HepG2 (cell line): ENCODE data around the gene TRRAP. TPM values are rescaled to one million over a fixed set of nuclear protein-coding genes. Genes with fewer than 3 reads are reported as not detected.

ENCODE experiments used
- ATAC-seq: fragments of 200-7000 bp; cut with Tn5 transposase; 3 replicates; pipeline ENCODE4 v1.9.1; 2020; ENCODE audit warnings: mild to moderate bottlenecking, moderate library complexity
- BruUV-seq: library from RNA; stranded (reverse); fragments of 400-500 nt; replicated peaks from 2 replicates; lab custom pipeline; 2021; lab: Mats Ljungman, UMichigan
- CTCF ChIA-PET: fragments of 300-600 bp; formaldehyde crosslinking; extraction: SDS; loops from one replicate; lab custom pipeline; 2021; ENCODE audit warnings: low total read pairs, inconsistent platforms, low intra/inter-chr PET ratio; lab: Yijun Ruan, JAX
- POLR2A ChIA-PET: fragments of 350-600 bp; sonication (Branson Sonifier 250); formaldehyde crosslinking; loops from one replicate; lab custom pipeline; 2020; ENCODE audit warnings: antibody characterized with exemption, inconsistent platforms; lab: Yijun Ruan, JAX
- DNase-seq: peaks from one replicate; pipeline ENCODE4 v3.0.0-alpha.2; 2015; ENCODE audit warnings: low spot score
- FAIRE-seq: peaks from 3 replicates; lab custom pipeline; 2011; peaks lifted over from hg19 to GRCh38; lab: Jason Lieb, UNC
- H2AFZ ChIP-seq: one replicate; pipeline ENCODE4 v1.6.1; 2011; ENCODE audit warnings: low read length, inconsistent platforms
- H3K27ac ChIP-seq: fragments of 300-600 bp; 3 replicates; pipeline ENCODE4 v1.8.0; 2011; ENCODE audit warnings: mixed run types, mild to moderate bottlenecking, mixed read lengths, low read length, inconsistent platforms; ENCODE audit not compliant: insufficient read depth; ENCODE audit errors: extremely low read length
- H3K27me3 ChIP-seq, 2 experiments: fragments of 200-600 bp in 1 of 2; 2 replicates in 1 of 2; 3 replicates in 1 of 2; pipeline versions ENCODE4 v1.6.0 to v1.8.0; 2011; ENCODE audit warnings: low read length in 2 of 2, mild to moderate bottlenecking in 2 of 2, moderate library complexity in 2 of 2, inconsistent platforms in 1 of 2; ENCODE audit not compliant: insufficient read depth in 2 of 2, control insufficient read depth in 1 of 2
- H3K36me3 ChIP-seq, 2 experiments: fragments of 200-600 bp in 1 of 2; replicated peaks in 1 of 2; 2 replicates in 1 of 2; 3 replicates in 1 of 2; pipeline versions ENCODE4 v1.5.1 to v1.8.0; 2011; ENCODE audit warnings: low read length in 2 of 2, inconsistent platforms in 1 of 2; ENCODE audit not compliant: insufficient read depth in 2 of 2, control insufficient read depth in 1 of 2
- H3K4me1 ChIP-seq: 2 replicates; pipeline ENCODE4 v1.5.1; 2012; ENCODE audit warnings: low read length, inconsistent platforms; ENCODE audit not compliant: insufficient read depth
- H3K4me2 ChIP-seq: 2 replicates; pipeline ENCODE4 v1.6.0; 2011; ENCODE audit warnings: low read depth, low read length, inconsistent platforms
- H3K4me3 ChIP-seq, 3 experiments: fragments of 200-600 bp in 1 of 3; sonication (generic), shearing (Covaris generic) in 1 of 3; replicated peaks in 1 of 3; 2 replicates each; pipeline ENCODE4 v1.5.1; 2011 to 2016; ENCODE audit warnings: low read length in 3 of 3, inconsistent platforms in 2 of 3, low read depth in 2 of 3, mild to moderate bottlenecking in 2 of 3, control low read depth in 1 of 3, mixed read lengths in 1 of 3; ENCODE audit not compliant: insufficient read depth in 1 of 3
- H3K79me2 ChIP-seq: one replicate; pipeline ENCODE4 v1.6.1; 2011; ENCODE audit warnings: low read length, inconsistent platforms; ENCODE audit not compliant: insufficient read depth
- H3K9ac ChIP-seq: 2 replicates; pipeline ENCODE4 v1.6.0; 2011; ENCODE audit warnings: mild to moderate bottlenecking, low read depth, low read length, inconsistent platforms; ENCODE audit not compliant: insufficient read depth
- H3K9me3 ChIP-seq: 2 replicates; pipeline ENCODE4 v1.5.1; 2012; ENCODE audit warnings: mild to moderate bottlenecking, low read length
- H4K20me1 ChIP-seq: 2 replicates; pipeline ENCODE4 v1.6.0; 2011; ENCODE audit warnings: inconsistent platforms, mild to moderate bottlenecking, low read length, moderate library complexity; ENCODE audit not compliant: insufficient read depth
- BATF2 ChIP-seq: sonication (generic); formaldehyde crosslinking; IDR thresholded peaks from 2 replicates; pipeline ENCODE4 v1.8.0; 2022; ENCODE audit warnings: mild to moderate bottlenecking, missing genetic modification reagents, moderate library complexity
- BRCA1 ChIP-seq: sonication (generic); formaldehyde crosslinking; IDR thresholded peaks from 2 replicates; pipeline ENCODE4 v1.4.0; 2020; ENCODE audit warnings: missing genetic modification reagents
- DNMT3B ChIP-seq: conservative IDR thresholded peaks from 2 replicates; pipeline ENCODE4 v1.6.1; 2016; ENCODE audit warnings: missing biosample characterization, control low read depth
- HES4 ChIP-seq: sonication (generic); formaldehyde crosslinking; IDR thresholded peaks from 2 replicates; pipeline ENCODE4 v1.9.0; 2021; ENCODE audit warnings: mild to moderate bottlenecking, missing genetic modification reagents, borderline replicate concordance
- NKX3-1 ChIP-seq: sonication (generic); formaldehyde crosslinking; IDR thresholded peaks from 2 replicates; pipeline ENCODE4 v1.5.0; 2020; ENCODE audit warnings: missing genetic modification reagents
- NR1H2 ChIP-seq: sonication (generic); formaldehyde crosslinking; IDR thresholded peaks from 2 replicates; pipeline ENCODE4 v1.8.1; 2022; ENCODE audit warnings: low read depth, missing genetic modification reagents, borderline replicate concordance
- PHB2 ChIP-seq: fragments of 450-650 bp; IDR thresholded peaks from 2 replicates; pipeline ENCODE4 v1.6.1; 2018; ENCODE audit not compliant: partially characterized antibody
- POLR2AphosphoS2 ChIP-seq: IDR thresholded peaks from 2 replicates; pipeline ENCODE4 v1.6.1; 2011; ENCODE audit warnings: low read depth, low read length, improper control_type of control experiment
- POLR2AphosphoS5 ChIP-seq: IDR thresholded peaks from 2 replicates; pipeline ENCODE4 v1.6.1; 2012; ENCODE audit warnings: low read depth, low read length
- SALL2 ChIP-seq: sonication (generic); formaldehyde crosslinking; IDR thresholded peaks from 2 replicates; pipeline ENCODE4 v1.8.1; 2023; ENCODE audit warnings: mild to moderate bottlenecking, missing genetic modification reagents, inconsistent platforms
- SP140L ChIP-seq: sonication (generic); formaldehyde crosslinking; IDR thresholded peaks from 2 replicates; pipeline ENCODE4 v1.4.0; 2020; ENCODE audit warnings: missing genetic modification reagents, borderline replicate concordance
- U2AF2 ChIP-seq: fragments of 200-400 bp; formaldehyde crosslinking; IDR thresholded peaks from 2 replicates; pipeline ENCODE4 v1.6.1; 2017; ENCODE audit warnings: low read depth, mild to moderate bottlenecking, low read length
- ZBTB1 ChIP-seq: sonication (generic); formaldehyde crosslinking; IDR thresholded peaks from 2 replicates; pipeline ENCODE4 v1.4.0; 2020; ENCODE audit warnings: missing genetic modification reagents, borderline replicate concordance
- ZNF274 ChIP-seq: sonication (generic); formaldehyde crosslinking; IDR thresholded peaks from 2 replicates; pipeline ENCODE4 v1.5.1; 2020; ENCODE audit warnings: mild to moderate bottlenecking, missing genetic modification reagents
- ZNF337 ChIP-seq: sonication (generic); formaldehyde crosslinking; IDR thresholded peaks from 2 replicates; pipeline ENCODE4 v1.5.1; 2020; ENCODE audit warnings: missing genetic modification reagents, low read depth, mild to moderate bottlenecking, borderline replicate concordance
- ZNF513 ChIP-seq: sonication (generic); formaldehyde crosslinking; conservative IDR thresholded peaks from 2 replicates; pipeline ENCODE4 v1.5.0; 2020; ENCODE audit warnings: missing genetic modification reagents
- ZNF614 ChIP-seq: IDR thresholded peaks from 2 replicates; pipeline ENCODE4 v1.6.1; 2018; ENCODE audit warnings: missing biosample characterization, missing genetic modification reagents, inconsistent platforms, borderline replicate concordance
- ZSCAN29 ChIP-seq: sonication (generic); formaldehyde crosslinking; conservative IDR thresholded peaks from 2 replicates; pipeline ENCODE4 v1.4.0; 2020; ENCODE audit warnings: mild to moderate bottlenecking, missing genetic modification reagents
- WGBS: methylation state at CpG from one replicate; pipeline ENCODE4 v1.1.6; 2017; ENCODE audit warnings: low lambda C conversion rate; 5-methylcytosine and 5-hydroxymethylcytosine counted together
- in situ Hi-C: cut with HindIII; loops from 2 replicates; pipeline ENCODE4 v1.10.0; 2017; ENCODE audit warnings: low pct_unique_long_range_greater_than_20kb; ENCODE audit not compliant: extremely low pct_ligation_motif_present
- intact Hi-C: fragments of 100-400 bp; cut with micrococcal nuclease; formaldehyde crosslinking; loops from one replicate; pipeline ENCODE4 v1.10.0; 2022; ENCODE audit not compliant: unreplicated experiment
- polyA plus RNA-seq, 8 experiments: library from polyadenylated mRNA; depleted of rRNA in 3 of 8; stranded (reverse) in 7 of 8; unstranded in 1 of 8; fragments of >200 nt; fragmentation: Illumina TruSeq in 4 of 8; extraction: Trizol in 4 of 8; gene quantifications; 2 replicates each; pipeline versions ENCODE4 v1.2.1 to v1.2.3, GENCODE V29; 2011 to 2016; ENCODE audit warnings: low read depth in 4 of 8, missing spikeins in 1 of 8, mixed read lengths in 1 of 8; ENCODE audit not compliant: insufficient read depth in 1 of 8
- total RNA-seq, 5 experiments: library from RNA; depleted of rRNA; stranded (reverse); fragments of >200 nt; fragmentation: Illumina TruSeq; extraction: Trizol; gene quantifications; 2 replicates each; pipeline ENCODE4 v1.2.3, GENCODE V29; 2016; ENCODE audit warnings: low read depth in 1 of 5

TRRAP gene
- total and polyA plus RNA-seq, 2 of the 13 experiments (the other 11 are each of a cell fraction or from before 2014, with no cell fraction given), result 8.6 to 10.5 TPM

- CTCF ChIA-PET, result no interaction called here
- H2AFZ ChIP-seq, result no peak overlapping the region
- TF ChIP-seq SP140L, result no peak
- no peak for TF ChIP-seq ZNF337 (CRISPR knock-in tag)
- no peak for TF ChIP-seq ZNF614 (CRISPR knock-in tag)
- TF ChIP-seq NR1H2, result no peak
- TF ChIP-seq HES4 (CRISPR knock-in tag), result no peak
- TF ChIP-seq ZSCAN29 (CRISPR knock-in tag), result no peak
- TF ChIP-seq ZBTB1 (CRISPR knock-in tag), result no peak
- no peak for TF ChIP-seq BATF2 (CRISPR knock-in tag)
- no peak for TF ChIP-seq ZNF513 (CRISPR knock-in tag)
- TF ChIP-seq PHB2, result no peak
- no peak for TF ChIP-seq BRCA1 (CRISPR knock-in tag)
- no peak for TF ChIP-seq NKX3-1 (CRISPR knock-in tag)
- no peak for TF ChIP-seq POLR2AphosphoS2
- no peak for TF ChIP-seq SALL2 (CRISPR knock-in tag)
- no peak for TF ChIP-seq POLR2AphosphoS5
- no peak for TF ChIP-seq ZNF274 (CRISPR knock-in tag)
- no peak for TF ChIP-seq U2AF2
- no peak for TF ChIP-seq DNMT3B (CRISPR knock-in tag)
- H3K4me1 ChIP-seq, result no peaks in the 10 kb centered on the region
- intact Hi-C loops, result no loop called here
- no peaks in the 10 kb centered on the region for H3K9me3 ChIP-seq
- no peak for ATAC-seq
- in situ Hi-C loops, result no loop called here
- peaks cover 42 to 83% of the 10 kb centered on the region in 2 experiments; a peak in 4 of 5 replicates for H3K36me3 ChIP-seq
- no peak overlapping the region for H3K9ac ChIP-seq
- H3K79me2 ChIP-seq, result no peaks in the 10 kb centered on the region
- H4K20me1 ChIP-seq, result no peaks in the 10 kb centered on the region
- WGBS, result 95% methylated on average over 20 of the region's 24 CpGs
- FAIRE-seq, result no peak
- H3K4me2 ChIP-seq, result no peak overlapping the region
- POLR2A ChIA-PET, result no interaction called here
- no TSS peak for BruUV-seq
- H3K27ac ChIP-seq, result no peak overlapping the region
- H3K4me3 ChIP-seq, result no peak overlapping the region
- no peaks in the 10 kb centered on the region for H3K27me3 ChIP-seq
- DNase-seq, result no peak
Measured at GRCh38 chr7:98970016-98970615, 91.8 kb downstream of the TRRAP start.
